GM23338 (cell line): Measurements from ENCODE around the gene MYO1F. TPM values are rescaled to one million over a fixed set of nuclear protein-coding genes. Genes with fewer than 3 reads are reported as not detected.

Experiments
- ATAC-seq: fragments of 200-7000 bp; cut with Tn5 transposase; 3 replicates; pipeline ENCODE4 v1.9.1; 2020
- DNase-seq: peaks from one replicate; pipeline ENCODE4 v3.0.0-alpha.2; 2015; ENCODE audit warnings: low spot score
- H2AFZ ChIP-seq: fragments of 200-600 bp; sonication (generic); 2 replicates; pipeline ENCODE4 v1.8.0; 2016; ENCODE audit warnings: antibody characterized with exemption, mild to moderate bottlenecking, moderate library complexity
- H3F3A ChIP-seq: fragments of 200-600 bp; sonication (generic); replicated peaks from 2 replicates; pipeline ENCODE4 v1.8.0; 2017; ENCODE audit warnings: antibody characterized with exemption, mixed run types, low read depth
- H3K27ac ChIP-seq: fragments of 200-600 bp; sonication (generic); 2 replicates; pipeline ENCODE4 v1.6.1; 2016; ENCODE audit warnings: low read depth
- H3K27me3 ChIP-seq: fragments of 200-600 bp; sonication (generic); 2 replicates; pipeline ENCODE4 v1.8.0; 2016; ENCODE audit warnings: mild to moderate bottlenecking, mixed run types, moderate library complexity; ENCODE audit not compliant: insufficient read depth
- H3K36me3 ChIP-seq: fragments of 200-600 bp; sonication (generic); 2 replicates; pipeline ENCODE4 v1.8.0; 2016; ENCODE audit warnings: mild to moderate bottlenecking; ENCODE audit not compliant: insufficient read depth
- H3K4me1 ChIP-seq: fragments of 200-600 bp; sonication (generic); 2 replicates; pipeline ENCODE4 v1.8.0; 2016; ENCODE audit warnings: mild to moderate bottlenecking, moderate library complexity; ENCODE audit not compliant: insufficient read depth
- H3K4me2 ChIP-seq: fragments of 200-600 bp; sonication (generic); 2 replicates; pipeline ENCODE4 v1.7.1; 2017; ENCODE audit warnings: mixed run types
- H3K4me3 ChIP-seq: fragments of 200-600 bp; sonication (generic); 2 replicates; pipeline ENCODE4 v1.6.1; 2016; ENCODE audit warnings: mixed run types
- H3K79me2 ChIP-seq: fragments of 200-600 bp; sonication (generic); replicated peaks from 2 replicates; pipeline ENCODE4 v1.8.0; 2017; ENCODE audit warnings: mild to moderate bottlenecking; ENCODE audit not compliant: insufficient read depth
- H3K9me2 ChIP-seq: fragments of 200-600 bp; sonication (generic); 2 replicates; pipeline ENCODE4 v1.8.0; 2017; ENCODE audit not compliant: insufficient read depth
- H4K20me1 ChIP-seq: fragments of 200-600 bp; sonication (generic); replicated peaks from 2 replicates; pipeline ENCODE4 v1.8.0; 2017; ENCODE audit warnings: mild to moderate bottlenecking; ENCODE audit not compliant: insufficient read depth
- H3K27ac Mint-ChIP-seq: 2 replicates; pipeline ENCODE4 v1.8.0; 2020; ENCODE audit warnings: inconsistent platforms, mild to moderate bottlenecking, moderate library complexity, mixed read lengths
- H3K27me3 Mint-ChIP-seq: 3 replicates; pipeline ENCODE4 v1.8.0; 2022; ENCODE audit warnings: low read depth, mild to moderate bottlenecking, moderate library complexity, mixed read lengths, inconsistent platforms; ENCODE audit not compliant: insufficient read depth, poor library complexity
- H3K36me3 Mint-ChIP-seq: 3 replicates; pipeline ENCODE4 v1.8.0; 2021; ENCODE audit warnings: low read depth, mild to moderate bottlenecking, inconsistent platforms, moderate library complexity, mixed read lengths
- H3K4me1 Mint-ChIP-seq: 3 replicates; pipeline ENCODE4 v1.8.0; 2020; ENCODE audit warnings: mild to moderate bottlenecking, inconsistent platforms, mixed read lengths
- H3K4me3 Mint-ChIP-seq: 3 replicates; pipeline ENCODE4 v1.8.0; 2021; ENCODE audit warnings: moderate library complexity, mild to moderate bottlenecking, inconsistent platforms, mixed read lengths
- H3K9me3 Mint-ChIP-seq: 3 replicates; pipeline ENCODE4 v1.8.0; 2020; ENCODE audit warnings: moderate library complexity, mild to moderate bottlenecking, inconsistent platforms, mixed read lengths
- CREB1 ChIP-seq: fragments of 250-450 bp; sonication (Bioruptor Pico); IDR thresholded peaks from 2 replicates; pipeline ENCODE4 v1.5.0; 2020; ENCODE audit warnings: low read depth, mild to moderate bottlenecking, moderate library complexity
- CTCF ChIP-seq, 2 experiments: fragments of 200-600 bp in 1 of 2; sonication (generic) in 1 of 2; conservative IDR thresholded peaks; 2 replicates each; pipeline versions ENCODE4 v1.5.1 to v1.6.1; 2016 to 2017; ENCODE audit warnings: antibody characterized with exemption in 2 of 2, low read depth in 2 of 2, mild to moderate bottlenecking in 2 of 2, moderate library complexity in 1 of 2
- ETS1 ChIP-seq: IDR thresholded peaks from 2 replicates; pipeline ENCODE4 v1.6.1; 2016; ENCODE audit warnings: antibody characterized with exemption
- EZH2phosphoT487 ChIP-seq: fragments of 200-600 bp; sonication (generic); IDR thresholded peaks from one replicate; pipeline ENCODE4 v1.8.1; 2018; ENCODE audit warnings: antibody characterized with exemption; ENCODE audit not compliant: unreplicated experiment
- JUNB ChIP-seq: IDR thresholded peaks from one replicate; pipeline ENCODE4 v1.6.1; 2016; ENCODE audit warnings: antibody characterized with exemption; ENCODE audit not compliant: unreplicated experiment
- NANOG ChIP-seq: IDR thresholded peaks from 2 replicates; pipeline ENCODE4 v1.6.1; 2016; ENCODE audit warnings: antibody characterized with exemption, borderline replicate concordance
- STAT1 ChIP-seq: IDR thresholded peaks from one replicate; pipeline ENCODE4 v1.6.1; 2016; ENCODE audit warnings: antibody characterized with exemption; ENCODE audit not compliant: unreplicated experiment
- ZNF114 ChIP-seq: fragments of 250-450 bp; sonication (Bioruptor Pico); IDR thresholded peaks from 2 replicates; pipeline ENCODE4 v1.5.0; 2020; ENCODE audit warnings: mild to moderate bottlenecking, moderate library complexity
- ZNF331 ChIP-seq: fragments of 250-450 bp; sonication (Bioruptor Pico); IDR thresholded peaks from 2 replicates; pipeline ENCODE4 v1.5.0; 2020; ENCODE audit warnings: low read depth, mild to moderate bottlenecking, moderate library complexity
- polyA plus RNA-seq: library from polyadenylated mRNA; unstranded; fragments of >200 nt; fragmentation: Nextera tagmentation; extraction: Ambion mirVana; gene quantifications from 2 replicates; pipeline ENCODE4 v1.2.1, GENCODE V29; 2016
- total RNA-seq: library from RNA; depleted of rRNA; stranded (reverse); fragments of >200 nt; shearing (Covaris generic); gene quantifications from 2 replicates; pipeline ENCODE4 v1.2.3, GENCODE V29; 2014

The MYO1F gene
- total and polyA plus RNA-seq, 2 experiments from 2014 or later, result 3.9 to 5.7 TPM

DNA sequence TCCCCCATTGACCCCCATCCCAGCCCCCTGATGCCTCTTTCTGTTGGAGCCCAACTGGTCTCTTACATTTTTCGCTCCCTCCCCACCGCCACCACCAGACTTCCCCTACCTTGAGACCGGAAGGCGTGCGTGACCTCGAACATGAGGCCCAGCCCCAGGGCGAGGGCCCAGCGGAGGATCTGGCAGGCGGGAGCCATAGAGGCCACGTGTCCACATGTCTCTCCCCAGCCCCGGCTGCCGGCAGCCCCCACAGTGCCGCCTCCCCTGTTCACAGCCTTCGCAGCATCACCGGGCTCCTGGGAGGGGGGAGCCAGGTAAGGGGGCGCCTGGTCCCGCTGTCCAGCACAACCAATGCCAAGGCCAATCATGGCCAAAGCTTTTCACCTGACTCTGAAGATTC, 28.3 kb upstream of the MYO1F start (continued):
- TF ChIP-seq ETS1 (no peak), EZH2phosphoT487 (no peak), ZNF114 (CRISPR knock-in tag) (no peak), JUNB (no peak), CTCF (conservative IDR thresholded peaks at IDR 0.05; ENCODE audit: low read depth in 2 of 2) (no peak), NANOG (no peak), ZNF331 (CRISPR knock-in tag) (no peak)

GRCh38 chr19:8601796-8602195, 24.6 kb upstream of the MYO1F start:
- 0 out of 2 replicates have a peak, but pooled peaks cover 5% of the 10 kb centered on the region for H3K36me3 ChIP-seq
- no peaks in the 10 kb centered on the region for H3K27me3 ChIP-seq
- H3K27me3 Mint-ChIP-seq, result peaks cover 11% of the 10 kb centered on the region
- no peaks in the 10 kb centered on the region; the same call in 1 of the 2 replicates for H4K20me1 ChIP-seq
- no peak for DNase-seq
- peaks cover 11% of the 10 kb centered on the region; the same call in 1 of the 2 replicates for H3K79me2 ChIP-seq
- H3K4me1 ChIP-seq, result no peaks in the 10 kb centered on the region
- no peak overlapping the region for H3K27ac ChIP-seq
- TF ChIP-seq CREB1 (CRISPR knock-in tag) (no peak), JUNB (no peak), NANOG (no peak)
- H3K4me1 Mint-ChIP-seq, result no peaks in the 10 kb centered on the region; the same call in 2 of the 3 replicates
- peaks cover 9% of the 10 kb centered on the region; the same call in 2 of the 3 replicates for H3K9me3 Mint-ChIP-seq
- 0 out of 2 replicates have a peak, but pooled peaks cover 2% of the 10 kb centered on the region for H3F3A ChIP-seq
- H3K4me3 ChIP-seq, result no peak overlapping the region
- no peak overlapping the region for H3K4me2 ChIP-seq
- no peaks in the 10 kb centered on the region for H3K9me2 ChIP-seq
- no peak overlapping the region for H2AFZ ChIP-seq
- H3K4me3 Mint-ChIP-seq, result no peak overlapping the region
- H3K27ac Mint-ChIP-seq, result no peak overlapping the region
- ATAC-seq, result no peak
- H3K36me3 Mint-ChIP-seq, result peaks cover 86% of the 10 kb centered on the region

DNA sequence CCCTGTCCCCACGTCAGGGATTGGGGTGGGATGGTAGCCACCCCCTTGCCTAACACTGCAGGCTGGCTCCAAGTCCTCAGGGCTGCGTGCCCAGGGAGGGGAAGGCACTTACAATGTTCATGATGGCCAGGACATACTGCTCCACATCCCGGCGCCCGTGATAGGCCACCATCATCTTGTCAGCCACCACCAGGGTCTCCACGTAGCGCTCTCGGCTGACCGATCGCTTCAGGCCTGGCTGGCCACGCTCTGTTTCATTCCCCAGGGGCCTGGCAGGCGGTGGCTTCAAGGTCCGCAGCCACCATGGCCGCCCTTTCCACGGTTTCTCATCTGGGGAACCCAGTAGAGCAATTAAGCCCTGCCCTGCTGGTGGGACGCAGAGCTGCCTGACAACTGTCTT, 23.6 kb upstream of the MYO1F start:
- Histone ChIP-seq H2AFZ (no peak overlapping the region), H3K4me3 (no peak overlapping the region), H3K9me2 (no peaks in the 10 kb centered on the region), H3K4me2 (no peak overlapping the region), H3K4me1 (no peaks in the 10 kb centered on the region), H3F3A (0 out of 2 replicates have a peak, but pooled peaks cover 2% of the 10 kb centered on the region), H3K27ac (no peak overlapping the region), H4K20me1 (no peaks in the 10 kb centered on the region), H3K27me3 (no peaks in the 10 kb centered on the region), H3K36me3 (0 out of 2 replicates have a peak, but pooled peaks cover 5% of the 10 kb centered on the region), H3K79me2 (0 out of 2 replicates have a peak, but pooled peaks cover 5% of the 10 kb centered on the region)
- peaks cover 6% of the 10 kb centered on the region; the same call in 2 of the 3 replicates for H3K9me3 Mint-ChIP-seq
- peaks cover 10% of the 10 kb centered on the region for H3K27me3 Mint-ChIP-seq
- TF ChIP-seq STAT1 (no peak), CTCF (conservative IDR thresholded peaks at IDR 0.05; ENCODE audit: low read depth in 2 of 2) (no peak)
- H3K4me1 Mint-ChIP-seq, result no peaks in the 10 kb centered on the region
- ATAC-seq (no peak), DNase-seq (no peak)
- H3K36me3 Mint-ChIP-seq, result peaks cover 85% of the 10 kb centered on the region
- H3K27ac Mint-ChIP-seq, result no peak overlapping the region
- no peak overlapping the region for H3K4me3 Mint-ChIP-seq
